Activated CD8-positive, alpha-beta memory T cell treated with anti-CD3 and anti-CD28 coated beads, Interleukin-2, amount 50 U/mL, for 1 hour (primary cell): ENCODE results near the gene GUCY2F.

ENCODE experiments used
- DNase-seq: peaks from one replicate; pipeline ENCODE4 v3.0.0-alpha.2; 2020; ENCODE audit errors: extremely low read depth

Gene GUCY2F

GRCh38 chrX:109343671-109344070, 138.2 kb downstream of the GUCY2F start:
- DNase-seq, result no peak

- DNase-seq, result no peak
These were observed 145.7 kb downstream of the GUCY2F start for GRCh38 chrX:109336141-109336540.

GRCh38 chrX:109327251-109327650, 154.6 kb downstream of the GUCY2F start:
- DNase-seq, result no peak
